Hypothalamus (tissue), 51 donors: ENCODE results near the gene MUSK.
"Not testable (repeated sequence)": the region's sequence is repeated elsewhere in the genome, so short reads cannot be mapped to it uniquely, and the experiment has no call there.

Experiments used
- DNase-seq, 51 donors: peaks; one replicate each; lab custom pipeline; 2025; lab: John Stamatoyannopoulos, UW

The MUSK gene

DNA sequence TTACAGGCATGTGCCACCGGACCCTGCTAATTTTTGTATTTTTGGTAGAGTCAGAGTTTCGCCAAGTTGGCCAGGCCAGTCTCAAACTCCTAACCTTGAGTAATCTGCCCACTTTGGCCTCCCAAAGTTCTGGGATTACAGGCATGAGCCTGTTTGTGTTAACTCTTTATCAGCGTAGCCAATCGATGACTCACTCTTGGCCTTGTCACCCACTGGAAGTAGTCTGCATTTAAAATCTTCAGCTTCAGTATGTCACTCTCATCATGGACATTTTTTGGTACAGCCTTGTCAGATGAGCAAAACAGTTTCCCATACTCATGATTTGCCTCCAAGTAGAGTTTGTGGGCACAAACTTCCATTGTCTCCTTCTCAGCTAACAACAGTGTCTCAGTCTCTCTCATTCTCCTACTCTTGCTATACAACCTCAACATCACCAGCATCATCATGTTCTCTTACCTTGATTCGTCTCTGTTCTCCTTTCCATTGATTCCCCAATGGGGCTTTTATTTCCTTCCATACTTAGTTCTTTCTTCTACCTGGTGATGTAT is 22.5 kb downstream of the MUSK start:
- DNase-seq = no peak

GRCh38 chr9:110695846-110696245 is 27.3 kb downstream of the MUSK start:
- DNase-seq = not testable (repeated sequence)

- no peak for DNase-seq
Measured at GRCh38 chr9:110700953-110701352, 32.4 kb downstream of the MUSK start.

- DNase-seq = no peak
Measured at GRCh38 chr9:110703669-110704068, 35.1 kb downstream of the MUSK start.

GRCh38 chr9:110707419-110707818 is 38.8 kb downstream of the MUSK start:
- DNase-seq = no peak

DNA sequence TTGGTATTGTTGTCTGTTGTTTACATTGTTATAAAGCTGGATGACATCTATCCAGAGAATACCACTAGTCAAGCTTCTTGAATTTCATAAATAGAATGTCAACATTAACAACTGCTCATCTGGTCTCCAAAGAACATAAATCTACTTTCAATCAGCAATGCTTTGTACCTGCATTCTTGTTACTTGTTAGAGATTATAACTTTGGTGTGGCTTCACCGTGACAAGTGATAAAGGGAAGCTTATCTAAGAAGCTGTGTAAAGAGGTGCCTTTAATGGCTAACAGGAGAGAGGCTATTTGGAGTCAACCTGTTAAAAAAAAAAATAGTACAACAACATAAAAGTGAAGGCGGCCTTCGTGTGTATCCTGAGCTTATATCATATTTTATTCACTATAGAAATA is 41.8 kb downstream of the MUSK start:
- DNase-seq = no peak

- DNase-seq = no peak
Measured at GRCh38 chr9:110712955-110713354, 44.4 kb downstream of the MUSK start.

DNA sequence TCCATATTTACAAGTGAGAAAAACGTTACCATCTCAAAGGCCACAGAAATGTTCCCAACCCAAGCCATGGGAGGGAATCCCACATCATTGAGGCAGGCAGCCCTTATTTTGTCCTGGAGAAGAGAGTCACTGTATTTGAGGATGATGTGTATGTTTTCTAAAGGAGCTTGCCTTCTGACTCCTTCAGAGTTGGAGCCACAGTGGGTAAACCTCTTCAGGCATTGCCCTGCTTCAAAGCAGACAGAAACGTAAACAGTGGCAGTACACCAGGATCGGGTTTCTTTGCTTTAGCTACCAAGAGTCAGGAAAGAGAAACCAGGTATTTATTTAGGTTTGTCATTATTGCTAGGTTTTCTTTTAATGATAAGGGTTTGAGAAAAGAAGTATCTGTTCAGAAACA is 45.7 kb downstream of the MUSK start:
- DNase-seq = no peak

DNA sequence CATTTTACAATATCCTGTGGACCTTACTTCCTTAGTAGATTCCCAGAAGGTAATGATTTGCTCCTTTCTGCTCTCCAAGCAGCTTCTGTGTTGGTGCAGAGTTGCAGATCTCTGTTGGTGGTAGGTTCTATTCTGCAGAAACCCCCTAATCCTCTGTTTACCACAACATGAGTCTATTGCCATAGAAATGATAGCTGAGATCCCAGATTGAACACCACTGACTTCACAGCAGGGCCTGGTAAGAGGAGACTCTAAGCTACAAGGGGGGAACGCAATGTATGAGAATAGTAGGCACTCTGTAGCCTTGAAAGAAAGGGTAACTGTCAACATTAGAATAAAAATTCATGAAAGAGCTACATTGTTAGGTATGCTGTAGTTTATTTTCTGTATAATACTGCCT is 59.5 kb downstream of the MUSK start:
- peak in 1 of 51 donors; percentile 8 for DNase-seq

DNA sequence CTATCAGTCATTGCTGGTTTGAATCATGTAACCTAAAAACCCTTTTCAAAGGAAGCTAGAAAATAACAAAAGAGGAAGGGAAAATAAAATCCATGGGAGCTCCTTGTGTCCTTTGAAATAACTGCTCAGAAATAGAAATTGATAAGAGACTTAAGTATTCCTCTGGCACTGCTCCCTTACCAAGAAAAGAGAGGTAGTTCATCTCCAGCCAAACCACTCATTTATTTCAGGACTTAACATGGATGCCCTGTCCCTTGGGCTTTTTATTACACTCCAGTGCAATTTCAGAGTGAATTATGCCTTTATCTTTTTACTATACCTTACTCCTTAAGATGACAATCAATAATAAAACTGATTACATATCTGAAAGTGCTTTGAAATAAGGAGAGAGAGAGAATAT is 61.0 kb downstream of the MUSK start:
- no peak for DNase-seq

DNA sequence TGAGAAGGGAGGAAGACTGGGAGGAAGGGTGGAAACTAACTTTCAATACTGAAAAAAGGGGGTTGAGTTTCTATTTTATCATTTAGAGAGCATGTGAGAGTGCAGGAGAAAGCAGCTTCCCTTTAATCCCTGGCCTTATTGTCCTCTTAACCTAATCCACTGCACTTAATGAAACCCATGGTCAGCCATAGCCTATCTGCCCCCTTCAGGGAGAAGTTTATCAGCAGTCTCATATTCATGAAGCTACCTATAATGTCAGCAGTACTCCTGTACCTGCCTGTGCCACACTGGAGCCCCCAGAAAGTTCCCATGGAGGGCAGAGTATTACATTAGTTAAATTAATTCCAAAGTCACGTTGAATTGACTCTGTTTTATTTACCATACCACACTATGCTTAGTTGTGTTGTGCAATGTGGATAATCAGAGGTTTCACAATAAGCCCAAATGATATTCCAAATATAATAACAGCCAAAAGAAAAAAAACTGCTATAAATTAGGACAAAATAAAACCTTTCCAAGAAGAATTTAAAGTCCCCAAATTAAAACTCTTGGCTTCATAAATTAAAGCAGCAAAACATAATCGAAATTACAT is 62.9 kb downstream of the MUSK start:
- DNase-seq = no peak

GRCh38 chr9:110738982-110739381 is 70.4 kb downstream of the MUSK start:
- no peak for DNase-seq

DNA sequence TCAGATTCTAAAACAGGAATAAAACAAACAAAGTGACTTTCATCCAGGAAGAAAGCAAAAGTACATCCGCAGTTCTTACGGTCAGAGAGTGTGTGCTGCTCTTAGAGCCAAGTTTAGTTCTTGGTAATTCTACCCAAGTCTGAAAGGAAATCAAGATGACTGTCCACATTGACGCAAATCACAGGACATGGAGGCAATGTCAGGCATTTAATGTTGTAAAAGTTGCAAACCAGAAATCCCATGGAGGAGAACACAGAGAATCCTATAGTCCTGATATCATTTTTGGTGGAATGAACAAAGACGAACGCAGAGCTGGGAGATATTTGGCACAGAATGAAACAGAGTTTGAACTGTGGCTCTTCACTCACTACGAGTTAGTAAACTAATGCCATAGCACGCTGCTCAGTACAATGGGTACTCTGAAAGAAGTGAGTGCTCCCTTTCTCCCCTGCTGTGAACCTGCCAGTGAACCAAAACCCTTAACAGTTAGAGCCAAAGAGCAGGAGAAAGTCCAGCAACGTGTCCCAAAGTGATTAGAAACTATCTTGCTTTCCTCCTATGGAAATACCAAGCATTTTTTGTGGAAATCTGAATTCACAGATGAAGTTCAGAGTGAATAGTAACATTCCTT is 74.3 kb downstream of the MUSK start:
- DNase-seq = peak in 4 of 51 donors; percentile 1 to 16 (median 6)

- peak in 7 of 51 donors; percentile 2 to 32 (median 6) for DNase-seq
Measured at GRCh38 chr9:110744715-110745384, 76.3 kb downstream of the MUSK start.

DNA sequence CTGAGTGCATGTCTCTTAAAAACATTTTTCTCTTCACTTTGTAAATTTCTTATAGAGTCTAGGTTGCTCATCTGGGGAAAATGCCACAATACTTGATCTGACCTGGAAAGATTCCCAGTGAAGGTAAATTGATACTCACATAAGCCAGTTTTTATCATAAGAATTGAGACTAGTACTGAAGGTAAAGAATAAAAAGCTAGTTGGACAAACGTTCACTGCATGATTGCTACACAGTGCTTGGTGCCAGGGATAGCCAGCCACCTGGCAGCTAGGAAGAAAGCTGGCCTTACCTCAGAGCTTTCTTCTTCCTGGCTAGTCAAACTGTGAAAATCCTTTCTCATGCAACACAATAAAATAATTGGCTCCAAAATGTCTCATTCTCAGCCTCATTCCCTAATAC is 77.1 kb downstream of the MUSK start:
- DNase-seq = no peak

- DNase-seq = no peak
Measured at GRCh38 chr9:110746211-110746930, 77.8 kb downstream of the MUSK start.

- DNase-seq = no peak
Measured at GRCh38 chr9:110748251-110748893, 79.8 kb downstream of the MUSK start.

GRCh38 chr9:110750272-110750671 is 81.7 kb downstream of the MUSK start:
- DNase-seq = no peak

DNA sequence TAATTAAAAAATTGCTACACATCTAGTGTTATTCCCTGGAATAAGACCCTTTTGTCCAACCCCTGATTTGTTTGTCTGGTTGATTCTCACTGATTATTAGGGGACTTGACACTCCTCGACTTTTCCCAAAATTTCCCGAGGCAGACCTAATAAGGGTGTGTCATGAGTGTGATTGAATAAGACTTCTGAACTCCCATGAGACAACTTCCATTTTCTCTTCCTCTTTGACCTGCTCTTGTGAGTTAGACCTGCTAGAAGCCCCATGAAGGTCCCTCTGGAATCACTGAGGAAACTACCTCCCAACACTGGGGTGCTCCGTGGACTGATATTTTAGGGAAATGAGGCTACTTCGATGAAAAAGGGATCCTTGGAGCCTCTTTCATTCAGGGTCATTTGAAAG is 83.4 kb downstream of the MUSK start:
- DNase-seq = no peak

DNA sequence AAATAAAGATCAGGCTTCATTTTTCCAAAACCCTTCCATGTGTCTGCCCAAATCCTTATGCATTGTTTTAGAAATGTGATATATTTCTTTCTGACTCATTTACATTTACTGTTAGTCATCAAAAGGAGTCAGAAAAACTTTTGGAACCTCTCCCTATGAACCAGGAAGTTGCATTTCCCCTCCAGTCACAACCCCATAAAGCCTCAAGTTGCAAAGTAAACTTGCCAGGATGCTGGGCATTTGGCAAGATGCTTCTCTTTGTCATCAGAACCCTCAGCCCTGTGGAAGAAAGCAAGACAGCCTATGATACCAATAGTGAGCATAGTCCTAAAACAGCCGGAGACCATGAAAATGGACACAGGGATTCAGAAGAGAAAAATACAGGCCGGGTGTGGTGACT is 84.2 kb downstream of the MUSK start:
- no peak for DNase-seq

DNA sequence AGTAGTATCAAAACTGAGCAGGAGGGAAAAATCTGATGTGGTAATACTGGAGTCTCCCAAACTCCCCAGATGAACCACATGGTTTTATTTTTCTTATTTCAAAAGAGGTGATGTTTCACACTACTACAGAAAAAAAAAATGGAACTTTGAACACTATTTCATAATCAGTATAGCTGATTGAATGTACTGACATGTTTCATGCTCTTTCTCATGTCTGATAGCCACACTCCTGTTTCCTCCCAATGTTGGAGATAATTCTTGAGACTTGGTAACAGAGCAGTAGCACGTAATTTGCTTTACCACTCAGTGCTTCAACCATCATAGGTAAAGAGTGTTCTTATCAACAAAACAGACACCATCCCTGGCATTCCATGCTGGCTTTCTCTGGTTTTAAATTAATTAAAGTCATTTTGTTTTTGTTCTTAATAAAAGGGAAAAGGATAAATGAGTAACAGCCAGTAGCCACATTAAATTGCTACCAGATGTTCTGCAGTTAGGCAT is 85.2 kb downstream of the MUSK start:
- DNase-seq = no peak
